AG10803 (cell line): Measurements from ENCODE around the gene TMEM236.
"Not testable (repeated sequence)": the region's sequence is repeated elsewhere in the genome, so short reads cannot be mapped to it uniquely, and the experiment has no call there.

Source experiments
- DNase-seq: peaks from one replicate; pipeline ENCODE4 v3.0.0; 2010; ENCODE audit warnings: low read depth
- H3K4me3 ChIP-seq: 2 replicates; pipeline ENCODE4 v1.5.1; 2011; ENCODE audit warnings: mild to moderate bottlenecking, low read length, control low read depth
- TF ChIP-seq, protein P1 (sequence below): conservative IDR thresholded peaks from 2 replicates; pipeline ENCODE4 v1.5.1; 2011; ENCODE audit warnings: mild to moderate bottlenecking, low read length, control low read depth, inconsistent platforms

The TMEM236 gene

GRCh38 chr10:17712717-17713471 lies 39.1 kb upstream of the TMEM236 start:
- no peak overlapping the region for H3K4me3 ChIP-seq
- no peak for DNase-seq
- TF ChIP-seq, protein P1, sequence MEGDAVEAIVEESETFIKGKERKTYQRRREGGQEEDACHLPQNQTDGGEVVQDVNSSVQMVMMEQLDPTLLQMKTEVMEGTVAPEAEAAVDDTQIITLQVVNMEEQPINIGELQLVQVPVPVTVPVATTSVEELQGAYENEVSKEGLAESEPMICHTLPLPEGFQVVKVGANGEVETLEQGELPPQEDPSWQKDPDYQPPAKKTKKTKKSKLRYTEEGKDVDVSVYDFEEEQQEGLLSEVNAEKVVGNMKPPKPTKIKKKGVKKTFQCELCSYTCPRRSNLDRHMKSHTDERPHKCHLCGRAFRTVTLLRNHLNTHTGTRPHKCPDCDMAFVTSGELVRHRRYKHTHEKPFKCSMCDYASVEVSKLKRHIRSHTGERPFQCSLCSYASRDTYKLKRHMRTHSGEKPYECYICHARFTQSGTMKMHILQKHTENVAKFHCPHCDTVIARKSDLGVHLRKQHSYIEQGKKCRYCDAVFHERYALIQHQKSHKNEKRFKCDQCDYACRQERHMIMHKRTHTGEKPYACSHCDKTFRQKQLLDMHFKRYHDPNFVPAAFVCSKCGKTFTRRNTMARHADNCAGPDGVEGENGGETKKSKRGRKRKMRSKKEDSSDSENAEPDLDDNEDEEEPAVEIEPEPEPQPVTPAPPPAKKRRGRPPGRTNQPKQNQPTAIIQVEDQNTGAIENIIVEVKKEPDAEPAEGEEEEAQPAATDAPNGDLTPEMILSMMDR: no peak

GRCh38 chr10:17713758-17714157 lies 38.2 kb upstream of the TMEM236 start:
- TF ChIP-seq, protein P1: no peak
- H3K4me3 ChIP-seq: no peak overlapping the region

DNA sequence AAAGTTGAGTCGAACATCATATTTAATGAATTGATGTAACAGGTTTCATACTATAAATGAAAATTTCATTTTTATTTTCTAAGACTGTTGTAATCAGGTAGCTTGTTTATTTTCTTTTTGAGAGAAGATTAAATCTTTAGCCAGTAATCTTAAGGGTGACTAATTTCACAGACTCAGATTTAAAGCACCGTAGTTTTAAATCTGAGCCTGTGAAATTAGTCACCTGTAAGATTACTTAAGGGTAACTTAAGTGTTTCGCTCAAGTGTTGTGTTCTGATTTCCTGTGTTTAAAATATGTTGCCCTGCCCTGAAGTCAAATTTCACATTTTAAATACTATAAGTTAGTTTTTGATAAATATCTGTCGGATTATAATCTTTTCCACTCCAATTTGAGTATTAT lies 35.8 kb upstream of the TMEM236 start:
- no peak overlapping the region for H3K4me3 ChIP-seq
- TF ChIP-seq, protein P1: no peak
- no peak for DNase-seq

More at GRCh38 chr10:17713758-17714157, 38.2 kb upstream of the TMEM236 start:
- no peak for DNase-seq

GRCh38 chr10:17722317-17723014 lies 29.5 kb upstream of the TMEM236 start:
- not testable (repeated sequence) for H3K4me3 ChIP-seq, DNase-seq

DNA sequence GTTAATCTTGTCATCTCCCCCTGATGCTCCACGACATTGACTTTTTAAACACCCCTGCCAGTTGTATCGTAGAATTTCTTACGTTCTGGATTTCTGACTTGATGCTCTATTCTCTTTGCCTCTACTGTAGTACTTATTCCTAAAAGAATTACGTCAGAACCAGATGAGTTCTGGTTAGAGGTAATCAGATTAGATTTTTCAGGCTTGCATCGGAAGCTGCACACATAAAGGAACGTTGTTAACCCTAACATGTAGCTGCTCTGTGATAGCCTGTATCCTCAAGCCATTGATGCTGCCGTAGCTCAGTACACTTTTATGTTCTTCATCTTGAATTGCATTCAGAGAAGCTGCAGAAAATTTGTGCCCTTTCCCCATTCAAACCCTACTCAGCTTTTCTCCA lies 26.3 kb upstream of the TMEM236 start:
- TF ChIP-seq, protein P1: no peak
- H3K4me3 ChIP-seq: no peak overlapping the region

GRCh38 chr10:17729630-17730029 lies 22.4 kb upstream of the TMEM236 start:
- no peak overlapping the region for H3K4me3 ChIP-seq
- TF ChIP-seq, protein P1: no peak
- no peak for DNase-seq

More for the DNA sequence above, 26.3 kb upstream of the TMEM236 start:
- no peak for DNase-seq

DNA sequence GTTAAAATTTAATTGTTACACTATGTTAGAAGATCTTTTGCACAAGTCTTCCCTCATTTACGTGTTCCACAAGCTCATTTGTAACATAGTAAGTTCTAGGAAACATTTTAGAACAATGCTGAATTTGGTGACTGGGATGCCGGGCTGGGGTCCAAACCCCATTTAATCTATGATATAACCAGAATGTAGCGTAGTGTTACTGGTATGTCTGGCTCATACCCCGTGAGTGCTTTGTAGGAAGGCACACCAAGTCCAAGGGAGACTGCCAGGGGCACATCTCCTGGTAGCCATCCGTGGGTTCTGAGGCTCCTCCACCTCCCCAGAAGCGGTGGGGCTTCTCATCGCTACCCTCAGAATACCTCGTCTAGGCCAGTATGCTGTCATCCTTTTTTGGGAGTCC lies 21.3 kb upstream of the TMEM236 start:
- DNase-seq: peak; percentile 39
- TF ChIP-seq, protein P1: no peak
- H3K4me3 ChIP-seq: no peak overlapping the region
